ENCODE results near the gene FRS2.

Gene FRS2

GRCh38 chr12:69468237-69469026 is 1.8 kb upstream of the FRS2 start:
- H3K27ac ChIP-seq (ENCODE audit: poor library complexity, severe bottlenecking): no peak overlapping the region
- ATAC-seq (ENCODE audit: low read depth): no peak

GRCh38 chr12:69469854-69470188 is 367 bp upstream of the FRS2 start:
- ATAC-seq (ENCODE audit: low read depth) (no peak), DNase-seq (ENCODE audit: low spot score) (no peak)
- Histone ChIP-seq H3K27ac (ENCODE audit: poor library complexity, severe bottlenecking) (peak overlapping the region; percentile 66), H3K4me1 (ENCODE audit: insufficient read depth, poor library complexity, severe bottlenecking) (peaks cover 12% of the 10 kb centered on the region), H3K36me3 (ENCODE audit: low read depth) (no peaks in the 10 kb centered on the region), H3K4me3 (ENCODE audit: severe bottlenecking) (peak overlapping the region; percentile 96), H3K27me3 (ENCODE audit: insufficient read depth, poor library complexity, severe bottlenecking) (no peaks in the 10 kb centered on the region), H3K9me3 (ENCODE audit: severe bottlenecking) (peaks cover 3% of the 10 kb centered on the region)
- TF ChIP-seq CTCF (IDR thresholded peaks at IDR 0.05; ENCODE audit: poor library complexity, severe bottlenecking): no peak

More at GRCh38 chr12:69468237-69469026, 1.8 kb upstream of the FRS2 start:
- Histone ChIP-seq H3K4me1 (ENCODE audit: insufficient read depth, poor library complexity, severe bottlenecking) (peaks cover 10% of the 10 kb centered on the region), H3K4me3 (ENCODE audit: severe bottlenecking) (no peak overlapping the region), H3K36me3 (ENCODE audit: low read depth) (no peaks in the 10 kb centered on the region), H3K9me3 (ENCODE audit: severe bottlenecking) (peaks cover 3% of the 10 kb centered on the region), H3K27me3 (ENCODE audit: insufficient read depth, poor library complexity, severe bottlenecking) (no peaks in the 10 kb centered on the region)
- no peak for TF ChIP-seq CTCF (IDR thresholded peaks at IDR 0.05; ENCODE audit: poor library complexity, severe bottlenecking)
- no peak for DNase-seq (ENCODE audit: low spot score)

GRCh38 chr12:69471076-69471430 is 865 bp downstream of the FRS2 start:
- Histone ChIP-seq H3K27ac (ENCODE audit: poor library complexity, severe bottlenecking) (peak overlapping the region; percentile 66), H3K9me3 (ENCODE audit: severe bottlenecking) (peaks cover 3% of the 10 kb centered on the region), H3K27me3 (ENCODE audit: insufficient read depth, poor library complexity, severe bottlenecking) (no peaks in the 10 kb centered on the region), H3K36me3 (ENCODE audit: low read depth) (no peaks in the 10 kb centered on the region), H3K4me3 (ENCODE audit: severe bottlenecking) (peak overlapping the region; percentile 96), H3K4me1 (ENCODE audit: insufficient read depth, poor library complexity, severe bottlenecking) (peaks cover 16% of the 10 kb centered on the region)
- TF ChIP-seq CTCF (IDR thresholded peaks at IDR 0.05; ENCODE audit: poor library complexity, severe bottlenecking): peak; percentile 44
- no peak for DNase-seq (ENCODE audit: low spot score)
- ATAC-seq (ENCODE audit: low read depth): no peak

- Histone ChIP-seq H3K4me3 (ENCODE audit: severe bottlenecking) (peak overlapping the region; percentile 96), H3K36me3 (ENCODE audit: low read depth) (no peaks in the 10 kb centered on the region), H3K4me1 (ENCODE audit: insufficient read depth, poor library complexity, severe bottlenecking) (peaks cover 16% of the 10 kb centered on the region), H3K9me3 (ENCODE audit: severe bottlenecking) (peaks cover 3% of the 10 kb centered on the region), H3K27me3 (ENCODE audit: insufficient read depth, poor library complexity, severe bottlenecking) (no peaks in the 10 kb centered on the region), H3K27ac (ENCODE audit: poor library complexity, severe bottlenecking) (no peak overlapping the region)
- no peak for TF ChIP-seq CTCF (IDR thresholded peaks at IDR 0.05; ENCODE audit: poor library complexity, severe bottlenecking)
- DNase-seq (ENCODE audit: low spot score) (no peak), ATAC-seq (ENCODE audit: low read depth) (no peak)
Measured at GRCh38 chr12:69471667-69472385, 1.6 kb downstream of the FRS2 start.

DNA sequence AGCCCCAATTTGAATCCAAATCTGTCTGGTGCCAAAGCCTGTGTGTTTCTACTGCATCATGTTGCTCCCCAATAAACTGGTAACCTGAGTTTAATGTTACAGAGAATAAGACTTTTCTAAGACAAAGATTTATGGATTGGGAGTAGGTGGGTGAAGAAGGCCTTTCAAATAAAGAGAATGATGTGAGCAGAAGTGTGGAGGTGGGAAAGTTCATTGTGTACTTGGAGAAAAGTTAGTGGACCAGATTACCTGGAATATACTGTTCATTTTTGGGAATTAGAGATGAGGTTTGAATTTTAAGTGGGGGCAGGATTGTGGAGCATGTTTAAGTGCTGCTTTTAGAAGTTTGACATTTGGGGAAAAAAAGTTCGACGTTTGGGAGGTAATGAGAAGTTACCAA is 3.1 kb downstream of the FRS2 start:
- Histone ChIP-seq H3K9me3 (ENCODE audit: severe bottlenecking) (no peaks in the 10 kb centered on the region), H3K4me1 (ENCODE audit: insufficient read depth, poor library complexity, severe bottlenecking) (peaks cover 16% of the 10 kb centered on the region), H3K27ac (ENCODE audit: poor library complexity, severe bottlenecking) (no peak overlapping the region), H3K36me3 (ENCODE audit: low read depth) (no peaks in the 10 kb centered on the region; the same call in 1 of the 2 replicates), H3K27me3 (ENCODE audit: insufficient read depth, poor library complexity, severe bottlenecking) (no peaks in the 10 kb centered on the region), H3K4me3 (ENCODE audit: severe bottlenecking) (no peak overlapping the region)
- ATAC-seq (ENCODE audit: low read depth) (no peak), DNase-seq (ENCODE audit: low spot score) (no peak)
- TF ChIP-seq CTCF (IDR thresholded peaks at IDR 0.05; ENCODE audit: poor library complexity, severe bottlenecking): no peak
